ENCODE results near the gene RALY. TPM values are rescaled to one million over a fixed set of nuclear protein-coding genes. Genes with fewer than 3 reads are reported as not detected.

RALY gene
- total RNA-seq, 1 experiment from 2014 or later, result 298 TPM

DNA sequence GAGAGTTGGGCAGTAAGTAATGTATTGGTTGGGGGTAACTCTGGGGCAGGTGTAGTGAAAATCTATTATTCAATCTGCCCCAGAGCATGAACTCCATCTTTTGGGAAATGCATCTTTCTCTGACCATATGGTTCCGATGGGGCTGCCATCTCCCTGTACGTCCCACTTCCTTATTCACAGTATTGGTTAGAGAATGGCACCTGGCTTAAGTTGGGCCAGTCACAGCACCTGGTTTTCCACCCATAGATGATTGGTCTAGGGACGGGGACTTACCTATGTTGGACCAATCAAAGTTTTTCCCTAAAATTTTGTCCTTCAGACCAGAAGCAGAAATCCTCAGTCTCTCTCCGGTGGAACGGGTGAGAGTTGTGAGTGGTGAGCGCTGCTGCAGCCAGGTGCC, 2.2 kb upstream of the RALY start:
- peak in 1 of 2 experiments; percentile 38 for DNase-seq
- TF ChIP-seq, protein P1, sequence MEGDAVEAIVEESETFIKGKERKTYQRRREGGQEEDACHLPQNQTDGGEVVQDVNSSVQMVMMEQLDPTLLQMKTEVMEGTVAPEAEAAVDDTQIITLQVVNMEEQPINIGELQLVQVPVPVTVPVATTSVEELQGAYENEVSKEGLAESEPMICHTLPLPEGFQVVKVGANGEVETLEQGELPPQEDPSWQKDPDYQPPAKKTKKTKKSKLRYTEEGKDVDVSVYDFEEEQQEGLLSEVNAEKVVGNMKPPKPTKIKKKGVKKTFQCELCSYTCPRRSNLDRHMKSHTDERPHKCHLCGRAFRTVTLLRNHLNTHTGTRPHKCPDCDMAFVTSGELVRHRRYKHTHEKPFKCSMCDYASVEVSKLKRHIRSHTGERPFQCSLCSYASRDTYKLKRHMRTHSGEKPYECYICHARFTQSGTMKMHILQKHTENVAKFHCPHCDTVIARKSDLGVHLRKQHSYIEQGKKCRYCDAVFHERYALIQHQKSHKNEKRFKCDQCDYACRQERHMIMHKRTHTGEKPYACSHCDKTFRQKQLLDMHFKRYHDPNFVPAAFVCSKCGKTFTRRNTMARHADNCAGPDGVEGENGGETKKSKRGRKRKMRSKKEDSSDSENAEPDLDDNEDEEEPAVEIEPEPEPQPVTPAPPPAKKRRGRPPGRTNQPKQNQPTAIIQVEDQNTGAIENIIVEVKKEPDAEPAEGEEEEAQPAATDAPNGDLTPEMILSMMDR (IDR thresholded peaks at IDR 0.05; ENCODE audit: insufficient read depth in 1 of 2, low read depth in 1 of 2, low read length in 1 of 2, severe bottlenecking in 1 of 2, unreplicated experiment in 1 of 2), result no peak
- H3K4me3 Mint-ChIP-seq (ENCODE audit: unreplicated experiment), result peak overlapping the region; percentile 76
- H3K9me3 Mint-ChIP-seq (ENCODE audit: unreplicated experiment), result no peaks in the 10 kb centered on the region
- POLR2A ChIA-PET, result interaction anchor here (0.6 to 1.4 kb wide), 2 partner anchors 148 to 271 kb away, joined by 3 to 5 read pairs; partner anchors contain the start of gene PXMP4
- Histone ChIP-seq H3K4me3 (ENCODE audit: low read depth, low read length) (peak overlapping the region; percentile 63), H3K4me1 (peaks cover 17% of the 10 kb centered on the region), H3K9me3 (no peaks in the 10 kb centered on the region), H3K36me3 (ENCODE audit: control insufficient read depth, insufficient read depth, low read length) (no peaks in the 10 kb centered on the region), H3K27me3 (replicated peaks; ENCODE audit: control insufficient read depth, insufficient read depth, low read length) (no peaks in the 10 kb centered on the region)
- intact Hi-C loops (cut with micrococcal nuclease; ENCODE audit: unreplicated experiment), result loop anchor here (5.0 kb wide), 2 partner anchors 194 to 304 kb away; partner anchors contain the start of gene E2F1
- H3K27ac Mint-ChIP-seq (ENCODE audit: unreplicated experiment), result peak overlapping the region; percentile 89
- BruUV-seq (replicated peaks), result no TSS peak
- no peaks in the 10 kb centered on the region for H3K27me3 Mint-ChIP-seq (ENCODE audit: insufficient read depth, unreplicated experiment)
- no peaks in the 10 kb centered on the region for H3K4me1 Mint-ChIP-seq (ENCODE audit: low read depth, unreplicated experiment)
- CTCF ChIA-PET, result interaction anchor here (1.1 kb wide), 1 partner anchor 128 kb away, joined by 3 read pairs; no protein-coding TSS in a partner anchor
- peaks cover 31% of the 10 kb centered on the region for H3K36me3 Mint-ChIP-seq (ENCODE audit: insufficient read depth, unreplicated experiment)

DNA sequence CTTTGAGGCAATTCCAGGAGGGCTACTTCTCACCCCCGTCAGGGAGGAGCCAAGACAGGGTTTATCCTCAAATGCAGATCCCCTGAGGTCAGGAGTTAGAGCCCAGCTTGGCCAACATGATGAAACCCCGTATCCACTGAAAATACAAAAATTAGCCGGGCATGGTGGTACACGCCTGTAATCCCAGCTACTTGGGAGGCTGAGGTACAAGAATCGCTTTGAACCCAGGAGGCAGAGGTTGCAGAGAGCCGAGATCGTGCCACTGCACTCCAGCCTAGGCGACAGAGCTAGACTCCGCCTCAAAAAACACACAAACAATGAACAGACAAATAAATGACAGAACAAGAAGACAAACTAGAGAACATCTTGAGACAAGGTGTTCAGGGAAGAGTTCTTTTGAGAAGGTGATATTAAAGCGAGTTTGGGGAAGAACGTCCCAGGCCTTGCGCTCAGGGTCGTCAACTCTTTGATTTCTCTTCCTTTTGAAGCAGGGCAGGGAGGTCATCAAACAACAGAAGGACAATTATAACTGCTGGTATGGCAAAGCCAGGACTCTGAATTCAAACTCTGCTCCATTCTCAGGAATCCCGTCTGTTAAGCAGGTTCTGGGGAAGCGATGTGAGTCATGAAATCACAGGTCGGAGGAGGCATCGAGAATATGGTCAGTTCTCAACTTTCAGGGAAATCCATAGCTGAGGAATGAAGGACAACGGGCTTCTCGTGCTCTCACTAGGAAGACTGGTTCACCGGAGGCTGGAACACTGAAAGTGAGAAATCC, 1.4 kb upstream of the RALY start:
- no peaks in the 10 kb centered on the region for H3K27me3 ChIP-seq (replicated peaks; ENCODE audit: control insufficient read depth, insufficient read depth, low read length)
- TF ChIP-seq, protein P1 (IDR thresholded peaks at IDR 0.05; ENCODE audit: insufficient read depth in 1 of 2, low read depth in 1 of 2, low read length in 1 of 2, severe bottlenecking in 1 of 2, unreplicated experiment in 1 of 2), result no peak
- Mint-ChIP-seq H3K36me3 (ENCODE audit: insufficient read depth, unreplicated experiment) (peaks cover 31% of the 10 kb centered on the region), H3K27me3 (ENCODE audit: insufficient read depth, unreplicated experiment) (no peaks in the 10 kb centered on the region), H3K4me1 (ENCODE audit: low read depth, unreplicated experiment) (no peaks in the 10 kb centered on the region), H3K9me3 (ENCODE audit: unreplicated experiment) (no peaks in the 10 kb centered on the region), H3K4me3 (ENCODE audit: unreplicated experiment) (peak overlapping the region; percentile 76), H3K27ac (ENCODE audit: unreplicated experiment) (peak overlapping the region; percentile 89)
- DNase-seq, result peak in 1 of 2 experiments; percentile 31
- BruUV-seq (replicated peaks), result TSS peak; percentile 79
- intact Hi-C loops (cut with micrococcal nuclease; ENCODE audit: unreplicated experiment), result loop anchor here (2.0 to 5.0 kb wide), 5 partner anchors 84 to 305 kb away; partner anchors contain the start of genes CHMP4B and E2F1
- ChIA-PET POLR2A (interaction anchor here (0.5 to 2.4 kb wide), 33 partner anchors 7 to 1750 kb away, joined by 3 to 61 read pairs (median 5); partner anchors contain the start of genes ACTL10, CHMP4B, EIF2S2 and PXMP4), CTCF (interaction anchor here (0.6 to 1.5 kb wide), 24 partner anchors 9 to 591 kb away, joined by 3 to 16 read pairs (median 4); partner anchors contain the start of genes CBFA2T2, CHMP4B, EIF2S2 and PXMP4)
- H3K36me3 ChIP-seq (ENCODE audit: control insufficient read depth, insufficient read depth, low read length), result 0 out of 2 replicates have a peak, but pooled peaks cover 1% of the 10 kb centered on the region
- H3K4me1 ChIP-seq, result peaks cover 17% of the 10 kb centered on the region
- H3K4me3 ChIP-seq (ENCODE audit: low read depth, low read length), result peak overlapping the region; percentile 63
- no peaks in the 10 kb centered on the region for H3K9me3 ChIP-seq

DNA sequence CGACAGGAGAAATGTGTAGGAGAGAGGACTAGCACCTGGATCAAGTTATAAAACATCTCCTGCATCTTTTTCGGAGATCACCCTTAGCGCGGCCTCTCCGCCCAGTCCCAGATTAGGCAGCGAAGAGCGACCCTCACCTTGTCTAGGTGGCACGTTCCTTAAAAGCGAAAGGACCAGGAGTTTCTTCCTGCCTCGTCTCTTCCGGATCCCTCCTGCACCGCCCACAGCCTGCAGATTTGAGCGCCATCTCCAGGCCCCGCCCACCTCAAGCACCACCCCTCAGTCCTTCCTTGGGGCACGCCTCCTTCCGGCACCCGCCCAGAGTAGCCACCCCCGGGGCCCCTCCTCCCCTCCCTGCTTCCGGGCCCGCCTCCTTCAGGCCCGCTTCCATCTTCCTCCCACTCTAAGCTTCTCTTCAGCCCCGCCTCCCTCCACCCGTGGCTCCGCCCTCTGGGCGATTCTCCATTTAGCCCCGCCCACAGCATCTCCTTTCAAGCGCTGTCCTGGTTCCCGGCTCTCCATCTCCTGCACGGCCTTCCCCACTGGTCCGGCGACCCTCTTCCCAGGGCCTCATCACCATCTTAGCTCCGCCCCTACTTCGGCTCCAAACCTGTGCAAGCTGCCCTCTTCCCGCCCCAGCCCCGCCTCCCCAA, 662 bp upstream of the RALY start:
- H3K4me3 Mint-ChIP-seq (ENCODE audit: unreplicated experiment), result peak overlapping the region; percentile 76
- POLR2A ChIA-PET, result interaction anchor here (0.5 to 2.4 kb wide), 74 partner anchors 8 to 1749 kb away, joined by 3 to 61 read pairs (median 5); partner anchors contain the start of genes ACTL10, CBFA2T2, CDK5RAP1 and CHMP4B
- BruUV-seq (replicated peaks), result no TSS peak
- H3K4me3 ChIP-seq (ENCODE audit: low read depth, low read length), result peak overlapping the region; percentile 88
- DNase-seq, result peak; percentile 100
- H3K27me3 Mint-ChIP-seq (ENCODE audit: insufficient read depth, unreplicated experiment), result no peaks in the 10 kb centered on the region
- H3K4me1 Mint-ChIP-seq (ENCODE audit: low read depth, unreplicated experiment), result peaks cover 3% of the 10 kb centered on the region
- no peaks in the 10 kb centered on the region for H3K9me3 ChIP-seq
- H3K27me3 ChIP-seq (replicated peaks; ENCODE audit: control insufficient read depth, insufficient read depth, low read length), result no peaks in the 10 kb centered on the region
- intact Hi-C loops (cut with micrococcal nuclease; ENCODE audit: unreplicated experiment), result loop anchor here (1.0 to 5.0 kb wide), 9 partner anchors 52 to 306 kb away; partner anchors contain the start of genes CHMP4B, E2F1 and EIF2S2
- peaks cover 31% of the 10 kb centered on the region for H3K36me3 Mint-ChIP-seq (ENCODE audit: insufficient read depth, unreplicated experiment)
- peak overlapping the region; percentile 89 for H3K27ac Mint-ChIP-seq (ENCODE audit: unreplicated experiment)
- CTCF ChIA-PET, result interaction anchor here (0.6 to 1.5 kb wide), 33 partner anchors 8 to 889 kb away, joined by 3 to 16 read pairs (median 4); partner anchors contain the start of genes CBFA2T2, CHMP4B, EIF2S2 and PXMP4
- H3K4me1 ChIP-seq, result peaks cover 17% of the 10 kb centered on the region
- TF ChIP-seq, protein P1 (IDR thresholded peaks at IDR 0.05; ENCODE audit: insufficient read depth in 1 of 2, low read depth in 1 of 2, low read length in 1 of 2, severe bottlenecking in 1 of 2, unreplicated experiment in 1 of 2), result no peak
- H3K9me3 Mint-ChIP-seq (ENCODE audit: unreplicated experiment), result no peaks in the 10 kb centered on the region
- 0 out of 2 replicates have a peak, but pooled peaks cover 1% of the 10 kb centered on the region for H3K36me3 ChIP-seq (ENCODE audit: control insufficient read depth, insufficient read depth, low read length)

Data from Caco-2 (cell line).